Measurements from ENCODE around the gene ABLIM2. TPM values are rescaled to one million over a fixed set of nuclear protein-coding genes. Genes with fewer than 3 reads are reported as not detected.

ABLIM2 gene
- total and polyA plus RNA-seq, 2 of the 8 experiments (the other 6 are each of a cell fraction or from before 2014, with no cell fraction given): 2.8 to 3.0 TPM

DNA sequence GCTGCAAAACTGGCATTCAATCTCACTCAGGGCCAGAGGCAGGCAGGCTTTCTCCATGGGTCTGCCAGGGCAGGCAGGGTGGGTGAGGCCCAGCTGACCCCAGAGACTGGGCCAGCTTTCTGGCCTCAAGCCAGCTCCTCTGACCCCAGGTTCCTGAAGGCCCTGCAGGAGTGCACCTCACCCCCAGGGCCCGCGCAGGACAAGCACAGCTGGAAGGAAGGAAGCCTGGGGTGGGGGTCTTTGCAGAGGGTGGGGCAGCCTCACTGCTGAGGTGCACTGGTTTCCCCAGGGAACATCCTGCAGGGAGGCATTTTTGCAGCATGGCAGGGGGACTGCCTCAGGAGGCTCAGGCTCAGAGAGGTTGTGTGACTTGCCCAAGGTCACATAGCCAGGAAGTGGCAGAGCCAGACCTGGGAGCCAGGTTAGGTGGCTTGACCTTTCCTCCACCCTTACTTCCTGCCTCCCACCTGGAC is 187.4 kb downstream of the ABLIM2 start:
- CTCF ChIA-PET (ENCODE audit: partially characterized antibody): interaction anchor here (1.0 to 1.4 kb wide), 3 partner anchors 8 to 26 kb away, joined by 3 to 4 read pairs (median 3); no protein-coding TSS in a partner anchor
- no peak for FAIRE-seq
- Histone ChIP-seq H3K56ac (replicated peaks; ENCODE audit: insufficient read length, low read depth, low read length) (no peak overlapping the region), H4K20me1 (replicated peaks in 1 of 2; ENCODE audit: control insufficient read depth in 1 of 2, insufficient read depth in 2 of 2, low read length in 2 of 2) (no peaks in the 10 kb centered on the region), H3K4me3 (ENCODE audit: extremely low read depth in 1 of 4, insufficient read depth in 2 of 4, low read depth in 3 of 4, low read length in 4 of 4) (no peak overlapping the region), H3K27ac (ENCODE audit: low read depth, low read length) (no peak overlapping the region), H2BK120ac (replicated peaks; ENCODE audit: low read depth, low read length) (no peak overlapping the region), H2BK20ac (ENCODE audit: low read length) (0 out of 2 replicates have a peak overlapping the region, but pooled peaks have one; percentile 90), H3K14ac (ENCODE audit: insufficient read length) (no peak overlapping the region), H4K5ac (ENCODE audit: insufficient read length, low read depth, low read length) (no peak overlapping the region), H3K4me2 (ENCODE audit: insufficient read depth in 1 of 2, low read depth in 2 of 2, low read length in 2 of 2) (no peak overlapping the region), H2BK5ac (ENCODE audit: low read depth, low read length) (no peak overlapping the region), H3K27me3 (replicated peaks in 1 of 4; ENCODE audit: control insufficient read depth in 3 of 4, extremely low read depth in 1 of 4, insufficient read depth in 3 of 4, low read length in 3 of 4) (no peaks in the 10 kb centered on the region; a peak in 1 of 7 replicates), H3K36me3 (ENCODE audit: control insufficient read depth in 2 of 4, insufficient read depth in 4 of 4, low read length in 3 of 4) (no peaks in the 10 kb centered on the region), H3K79me1 (ENCODE audit: low read depth, low read length) (no peaks in the 10 kb centered on the region), H4K91ac (replicated peaks; ENCODE audit: insufficient read length, low read length) (peak overlapping the region; percentile 17), H3K79me2 (ENCODE audit: control insufficient read depth in 1 of 2, insufficient read depth in 2 of 2, low read length in 2 of 2) (no peaks in the 10 kb centered on the region), H3K23me2 (ENCODE audit: low read depth, low read length) (peaks cover 9% of the 10 kb centered on the region; the same call in 1 of the 2 replicates), H2AFZ (ENCODE audit: low read length) (no peak overlapping the region), H3K4me1 (replicated peaks in 1 of 4; ENCODE audit: control insufficient read depth in 3 of 4, insufficient read depth in 4 of 4, low read length in 3 of 4) (peaks cover 0 to 17% (median 1%) of the 10 kb centered on the region in 4 experiments; a peak in 5 of 7 replicates), H3K9ac (replicated peaks in 1 of 4; ENCODE audit: extremely low read depth in 1 of 4, low read depth in 3 of 4, low read length in 3 of 4) (no peak overlapping the region), H3K23ac (ENCODE audit: insufficient read length) (no peak overlapping the region), H4K8ac (ENCODE audit: extremely low read depth, insufficient read depth, low read length) (no peak overlapping the region), H3K4ac (replicated peaks; ENCODE audit: insufficient read length, low read depth, low read length) (peak overlapping the region; percentile 74), H2BK12ac (ENCODE audit: low read depth, low read length) (peak overlapping the region; percentile 1; the same call in 1 of the 2 replicates), H2AK5ac (ENCODE audit: low read depth, low read length) (peak overlapping the region; percentile 0; the same call in 1 of the 2 replicates), H3K9me3 (ENCODE audit: insufficient read depth in 2 of 2, low read depth in 1 of 2, low read length in 1 of 2) (no peaks in the 10 kb centered on the region; a peak in 1 of 4 replicates), H3K18ac (ENCODE audit: extremely low read depth, low read length) (peak overlapping the region; percentile 48), H2BK15ac (ENCODE audit: low read length) (peak overlapping the region; percentile 72; the same call in 1 of the 2 replicates)
- no peak for DNase-seq (ENCODE audit: low read depth in 1 of 2, low spot score in 2 of 2)
- POLR2A ChIA-PET (ENCODE audit: partially characterized antibody): interaction anchor here (0.5 to 1.2 kb wide), 3 partner anchors 14 to 33 kb away, joined by 3 read pairs; no protein-coding TSS in a partner anchor
- WGBS, 2 experiments (ENCODE audit: extremely low coverage in 1 of 2, insufficient coverage in 1 of 2, insufficient read length in 1 of 2, insufficient replicate concordance in 2 of 2, low coverage in 1 of 2, low lambda C conversion rate in 2 of 2, missing lambda C conversion rate in 1 of 2): 100% methylated on average over 1 of the region's 2 CpGs; no CpG with 5 or more reads in 1 of the 2 experiments
- TF ChIP-seq, protein P1, sequence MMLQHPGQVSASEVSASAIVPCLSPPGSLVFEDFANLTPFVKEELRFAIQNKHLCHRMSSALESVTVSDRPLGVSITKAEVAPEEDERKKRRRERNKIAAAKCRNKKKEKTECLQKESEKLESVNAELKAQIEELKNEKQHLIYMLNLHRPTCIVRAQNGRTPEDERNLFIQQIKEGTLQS (IDR thresholded peaks at IDR 0.05; ENCODE audit: insufficient read depth, low read depth, low read length): no peak
- no peak for TF ChIP-seq SAP30 (IDR thresholded peaks at IDR 0.05; ENCODE audit: insufficient read depth, insufficient replicate concordance, low read length)
- no peak for TF ChIP-seq KDM5A (IDR thresholded peaks at IDR 0.05; ENCODE audit: low read length)
- no peak for TF ChIP-seq CEBPB (IDR thresholded peaks at IDR 0.05; ENCODE audit: low read depth, low read length)
- TF ChIP-seq NANOG (IDR thresholded peaks at IDR 0.05; ENCODE audit: insufficient read depth, low read depth, low read length, poor library complexity, severe bottlenecking): no peak
- no peak for TF ChIP-seq SP4 (IDR thresholded peaks at IDR 0.05; ENCODE audit: low read length)
- TF ChIP-seq SIX5 (IDR thresholded peaks at IDR 0.05; ENCODE audit: low read depth, low read length): no peak
- TF ChIP-seq PHF8 (conservative IDR thresholded peaks at IDR 0.05; ENCODE audit: low read depth, low read length): no peak
- TF ChIP-seq EZH2 (IDR thresholded peaks at IDR 0.05; ENCODE audit: low read depth, low read length, severe bottlenecking): no peak
- no peak for TF ChIP-seq RXRA (IDR thresholded peaks at IDR 0.05; ENCODE audit: insufficient read depth, low read depth, low read length)
- no peak for TF ChIP-seq GABPA (IDR thresholded peaks at IDR 0.05; ENCODE audit: borderline replicate concordance, insufficient read depth, low read length)
- TF ChIP-seq KDM4A (IDR thresholded peaks at IDR 0.05; ENCODE audit: low read depth, low read length, severe bottlenecking): no peak

Measured in H1 (cell line).